ENCODE results near the gene DUS4L. TPM values are rescaled to one million over a fixed set of nuclear protein-coding genes. Genes with fewer than 3 reads are reported as not detected.

DUS4L gene
- total RNA-seq, 1 experiment from 2014 or later: 15.3 TPM

GRCh38 chr7:107573537-107573936 is 9.8 kb downstream of the DUS4L start (continued):
- TF ChIP-seq, protein P1, sequence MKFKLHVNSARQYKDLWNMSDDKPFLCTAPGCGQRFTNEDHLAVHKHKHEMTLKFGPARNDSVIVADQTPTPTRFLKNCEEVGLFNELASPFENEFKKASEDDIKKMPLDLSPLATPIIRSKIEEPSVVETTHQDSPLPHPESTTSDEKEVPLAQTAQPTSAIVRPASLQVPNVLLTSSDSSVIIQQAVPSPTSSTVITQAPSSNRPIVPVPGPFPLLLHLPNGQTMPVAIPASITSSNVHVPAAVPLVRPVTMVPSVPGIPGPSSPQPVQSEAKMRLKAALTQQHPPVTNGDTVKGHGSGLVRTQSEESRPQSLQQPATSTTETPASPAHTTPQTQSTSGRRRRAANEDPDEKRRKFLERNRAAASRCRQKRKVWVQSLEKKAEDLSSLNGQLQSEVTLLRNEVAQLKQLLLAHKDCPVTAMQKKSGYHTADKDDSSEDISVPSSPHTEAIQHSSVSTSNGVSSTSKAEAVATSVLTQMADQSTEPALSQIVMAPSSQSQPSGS (CRISPR knock-in tag; IDR thresholded peaks at IDR 0.05; ENCODE audit: borderline replicate concordance, low read depth): no peak
- TF ChIP-seq, protein P2, sequence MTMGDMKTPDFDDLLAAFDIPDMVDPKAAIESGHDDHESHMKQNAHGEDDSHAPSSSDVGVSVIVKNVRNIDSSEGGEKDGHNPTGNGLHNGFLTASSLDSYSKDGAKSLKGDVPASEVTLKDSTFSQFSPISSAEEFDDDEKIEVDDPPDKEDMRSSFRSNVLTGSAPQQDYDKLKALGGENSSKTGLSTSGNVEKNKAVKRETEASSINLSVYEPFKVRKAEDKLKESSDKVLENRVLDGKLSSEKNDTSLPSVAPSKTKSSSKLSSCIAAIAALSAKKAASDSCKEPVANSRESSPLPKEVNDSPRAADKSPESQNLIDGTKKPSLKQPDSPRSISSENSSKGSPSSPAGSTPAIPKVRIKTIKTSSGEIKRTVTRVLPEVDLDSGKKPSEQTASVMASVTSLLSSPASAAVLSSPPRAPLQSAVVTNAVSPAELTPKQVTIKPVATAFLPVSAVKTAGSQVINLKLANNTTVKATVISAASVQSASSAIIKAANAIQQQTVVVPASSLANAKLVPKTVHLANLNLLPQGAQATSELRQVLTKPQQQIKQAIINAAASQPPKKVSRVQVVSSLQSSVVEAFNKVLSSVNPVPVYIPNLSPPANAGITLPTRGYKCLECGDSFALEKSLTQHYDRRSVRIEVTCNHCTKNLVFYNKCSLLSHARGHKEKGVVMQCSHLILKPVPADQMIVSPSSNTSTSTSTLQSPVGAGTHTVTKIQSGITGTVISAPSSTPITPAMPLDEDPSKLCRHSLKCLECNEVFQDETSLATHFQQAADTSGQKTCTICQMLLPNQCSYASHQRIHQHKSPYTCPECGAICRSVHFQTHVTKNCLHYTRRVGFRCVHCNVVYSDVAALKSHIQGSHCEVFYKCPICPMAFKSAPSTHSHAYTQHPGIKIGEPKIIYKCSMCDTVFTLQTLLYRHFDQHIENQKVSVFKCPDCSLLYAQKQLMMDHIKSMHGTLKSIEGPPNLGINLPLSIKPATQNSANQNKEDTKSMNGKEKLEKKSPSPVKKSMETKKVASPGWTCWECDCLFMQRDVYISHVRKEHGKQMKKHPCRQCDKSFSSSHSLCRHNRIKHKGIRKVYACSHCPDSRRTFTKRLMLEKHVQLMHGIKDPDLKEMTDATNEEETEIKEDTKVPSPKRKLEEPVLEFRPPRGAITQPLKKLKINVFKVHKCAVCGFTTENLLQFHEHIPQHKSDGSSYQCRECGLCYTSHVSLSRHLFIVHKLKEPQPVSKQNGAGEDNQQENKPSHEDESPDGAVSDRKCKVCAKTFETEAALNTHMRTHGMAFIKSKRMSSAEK (CRISPR knock-in tag; IDR thresholded peaks at IDR 0.05; ENCODE audit: borderline replicate concordance): no peak
- TF ChIP-seq, protein P3, sequence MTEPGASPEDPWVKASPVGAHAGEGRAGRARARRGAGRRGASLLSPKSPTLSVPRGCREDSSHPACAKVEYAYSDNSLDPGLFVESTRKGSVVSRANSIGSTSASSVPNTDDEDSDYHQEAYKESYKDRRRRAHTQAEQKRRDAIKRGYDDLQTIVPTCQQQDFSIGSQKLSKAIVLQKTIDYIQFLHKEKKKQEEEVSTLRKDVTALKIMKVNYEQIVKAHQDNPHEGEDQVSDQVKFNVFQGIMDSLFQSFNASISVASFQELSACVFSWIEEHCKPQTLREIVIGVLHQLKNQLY (CRISPR knock-in tag; IDR thresholded peaks at IDR 0.05): no peak
- TF ChIP-seq TCF7 (CRISPR knock-in tag; IDR thresholded peaks at IDR 0.05; ENCODE audit: low read depth) (no peak), ZNF423 (CRISPR knock-in tag; IDR thresholded peaks at IDR 0.05) (no peak), ZNF263 (CRISPR knock-in tag; IDR thresholded peaks at IDR 0.05; ENCODE audit: low read depth) (no peak)

GRCh38 chr7:107579554-107579884 is 15.7 kb downstream of the DUS4L start:
- CTCF ChIA-PET: no interaction called here
- POLR2A ChIA-PET: interaction anchor here (0.5 to 0.6 kb wide), 2 partner anchors 187 to 379 kb away, joined by 3 read pairs; no protein-coding TSS in a partner anchor

GRCh38 chr7:107579885-107580715 is 16.3 kb downstream of the DUS4L start, which contains the start of gene BCAP29:
Gene BCAP29, plus strand, starts transcription at chr7:107580246. Its CDS starts 527 bp downstream, at chr7:107580773.
- ChIA-PET CTCF (no interaction called here), POLR2A (interaction anchor here (0.5 to 1.0 kb wide), 3 partner anchors 16 to 380 kb away, joined by 3 to 9 read pairs (median 3); partner anchors contain the start of genes COG5 and DUS4L)
- peak; percentile 89 for ATAC-seq
- Mint-ChIP-seq H3K27ac (peak within 1 kb of the TSS; percentile 91), H3K4me3 (peak within 1 kb of the TSS; percentile 89), H3K4me1 (no peaks in the 10 kb centered on the region), H3K27me3 (ENCODE audit: low read depth) (no peaks in the 10 kb centered on the region), H3K36me3 (peaks cover 13% of the 10 kb centered on the region), H3K9me3 (no peaks in the 10 kb centered on the region)
- DNase-seq (ENCODE audit: low spot score): peak; percentile 74
- TF ChIP-seq EMX1 (CRISPR knock-in tag; IDR thresholded peaks at IDR 0.05): peak; percentile 35; the same call in 1 of the 2 replicates
- no peak for TF ChIP-seq HMGA2 (CRISPR knock-in tag; IDR thresholded peaks at IDR 0.05)
- TF ChIP-seq, protein P4, sequence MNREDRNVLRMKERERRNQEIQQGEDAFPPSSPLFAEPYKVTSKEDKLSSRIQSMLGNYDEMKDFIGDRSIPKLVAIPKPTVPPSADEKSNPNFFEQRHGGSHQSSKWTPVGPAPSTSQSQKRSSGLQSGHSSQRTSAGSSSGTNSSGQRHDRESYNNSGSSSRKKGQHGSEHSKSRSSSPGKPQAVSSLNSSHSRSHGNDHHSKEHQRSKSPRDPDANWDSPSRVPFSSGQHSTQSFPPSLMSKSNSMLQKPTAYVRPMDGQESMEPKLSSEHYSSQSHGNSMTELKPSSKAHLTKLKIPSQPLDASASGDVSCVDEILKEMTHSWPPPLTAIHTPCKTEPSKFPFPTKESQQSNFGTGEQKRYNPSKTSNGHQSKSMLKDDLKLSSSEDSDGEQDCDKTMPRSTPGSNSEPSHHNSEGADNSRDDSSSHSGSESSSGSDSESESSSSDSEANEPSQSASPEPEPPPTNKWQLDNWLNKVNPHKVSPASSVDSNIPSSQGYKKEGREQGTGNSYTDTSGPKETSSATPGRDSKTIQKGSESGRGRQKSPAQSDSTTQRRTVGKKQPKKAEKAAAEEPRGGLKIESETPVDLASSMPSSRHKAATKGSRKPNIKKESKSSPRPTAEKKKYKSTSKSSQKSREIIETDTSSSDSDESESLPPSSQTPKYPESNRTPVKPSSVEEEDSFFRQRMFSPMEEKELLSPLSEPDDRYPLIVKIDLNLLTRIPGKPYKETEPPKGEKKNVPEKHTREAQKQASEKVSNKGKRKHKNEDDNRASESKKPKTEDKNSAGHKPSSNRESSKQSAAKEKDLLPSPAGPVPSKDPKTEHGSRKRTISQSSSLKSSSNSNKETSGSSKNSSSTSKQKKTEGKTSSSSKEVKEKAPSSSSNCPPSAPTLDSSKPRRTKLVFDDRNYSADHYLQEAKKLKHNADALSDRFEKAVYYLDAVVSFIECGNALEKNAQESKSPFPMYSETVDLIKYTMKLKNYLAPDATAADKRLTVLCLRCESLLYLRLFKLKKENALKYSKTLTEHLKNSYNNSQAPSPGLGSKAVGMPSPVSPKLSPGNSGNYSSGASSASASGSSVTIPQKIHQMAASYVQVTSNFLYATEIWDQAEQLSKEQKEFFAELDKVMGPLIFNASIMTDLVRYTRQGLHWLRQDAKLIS (CRISPR knock-in tag; IDR thresholded peaks at IDR 0.05; ENCODE audit: borderline replicate concordance): no peak
- peak; percentile 57; the same call in 1 of the 2 replicates for TF ChIP-seq JUN (CRISPR knock-in tag; IDR thresholded peaks at IDR 0.05)
- TF ChIP-seq MYBL2 (CRISPR knock-in tag; IDR thresholded peaks at IDR 0.05): no peak
- TF ChIP-seq ZNF423 (CRISPR knock-in tag; IDR thresholded peaks at IDR 0.05): 0 out of 2 replicates have a peak, but pooled peaks have one; percentile 5
- peak; percentile 89; the same call in 1 of the 2 replicates for TF ChIP-seq RELA (CRISPR knock-in tag; IDR thresholded peaks at IDR 0.05; ENCODE audit: borderline replicate concordance)
- TF ChIP-seq ZNF281 (CRISPR knock-in tag; IDR thresholded peaks at IDR 0.05): peak; percentile 76; the same call in 1 of the 2 replicates

More at GRCh38 chr7:107579554-107579884, 15.7 kb downstream of the DUS4L start:
- ATAC-seq: peak; percentile 31
- Mint-ChIP-seq H3K27ac (peak overlapping the region; percentile 91), H3K4me1 (no peaks in the 10 kb centered on the region), H3K36me3 (peaks cover 17% of the 10 kb centered on the region), H3K27me3 (ENCODE audit: low read depth) (no peaks in the 10 kb centered on the region), H3K4me3 (peak overlapping the region; percentile 89), H3K9me3 (no peaks in the 10 kb centered on the region)
- no peak for DNase-seq (ENCODE audit: low spot score)
- peak; percentile 18; the same call in 1 of the 2 replicates for TF ChIP-seq USF1 (CRISPR knock-in tag; IDR thresholded peaks at IDR 0.05)
- TF ChIP-seq MAX (CRISPR knock-in tag; IDR thresholded peaks at IDR 0.05): no peak
- no peak for TF ChIP-seq OVOL2 (CRISPR knock-in tag; IDR thresholded peaks at IDR 0.05; ENCODE audit: borderline replicate concordance)
